GM12865 (cell line): ENCODE measurements around the gene VPS13C.

Experiments used
- DNase-seq: peaks from one replicate; pipeline ENCODE4 v3.0.0; 2010; ENCODE audit warnings: low read depth
- H3K4me3 ChIP-seq: 2 replicates; pipeline ENCODE4 v1.5.1; 2011; ENCODE audit warnings: mild to moderate bottlenecking, low read depth, low read length, control low read depth
- CTCF ChIP-seq: IDR thresholded peaks from 2 replicates; pipeline ENCODE4 v1.5.1; 2011; ENCODE audit warnings: low read length, control low read depth, low read depth, inconsistent platforms; ENCODE audit not compliant: insufficient read depth; ENCODE audit errors: missing control alignments

The VPS13C gene

GRCh38 chr15:61946778-61947177 lies 113.5 kb downstream of the VPS13C start:
- no peak overlapping the region for H3K4me3 ChIP-seq
- TF ChIP-seq CTCF: no peak
- DNase-seq: no peak

GRCh38 chr15:61943992-61944391 lies 116.3 kb downstream of the VPS13C start:
- no peak for TF ChIP-seq CTCF
- H3K4me3 ChIP-seq: no peak overlapping the region
- peak; percentile 0 for DNase-seq

- no peak for DNase-seq
- H3K4me3 ChIP-seq: no peak overlapping the region
- TF ChIP-seq CTCF: no peak
Measured at GRCh38 chr15:61938249-61938648, 122.0 kb downstream of the VPS13C start.

GRCh38 chr15:61936528-61937195 lies 123.6 kb downstream of the VPS13C start:
- TF ChIP-seq CTCF: no peak
- H3K4me3 ChIP-seq: no peak overlapping the region
- no peak for DNase-seq

GRCh38 chr15:61935493-61935892 lies 124.8 kb downstream of the VPS13C start:
- no peak for TF ChIP-seq CTCF
- no peak overlapping the region for H3K4me3 ChIP-seq
- DNase-seq: no peak

GRCh38 chr15:61929452-61929851 lies 130.8 kb downstream of the VPS13C start:
- no peak for TF ChIP-seq CTCF
- no peak for DNase-seq
- H3K4me3 ChIP-seq: no peak overlapping the region

- DNase-seq: no peak
Measured at GRCh38 chr15:61923173-61923572, 137.1 kb downstream of the VPS13C start.

More at GRCh38 chr15:61923173-61923572, 137.1 kb downstream of the VPS13C start:
- no peak for TF ChIP-seq CTCF
- H3K4me3 ChIP-seq: no peak overlapping the region
